AML-193 (cell line): Measurements from ENCODE around the gene COL4A1.
A peak's percentile ranks its signal among the peaks of the same experiment; 100 is the strongest.

Source experiments
- DNase-seq, 2 experiments: peaks; one replicate each; lab custom pipeline; 2025; lab: John Stamatoyannopoulos, UW

COL4A1 gene

DNA sequence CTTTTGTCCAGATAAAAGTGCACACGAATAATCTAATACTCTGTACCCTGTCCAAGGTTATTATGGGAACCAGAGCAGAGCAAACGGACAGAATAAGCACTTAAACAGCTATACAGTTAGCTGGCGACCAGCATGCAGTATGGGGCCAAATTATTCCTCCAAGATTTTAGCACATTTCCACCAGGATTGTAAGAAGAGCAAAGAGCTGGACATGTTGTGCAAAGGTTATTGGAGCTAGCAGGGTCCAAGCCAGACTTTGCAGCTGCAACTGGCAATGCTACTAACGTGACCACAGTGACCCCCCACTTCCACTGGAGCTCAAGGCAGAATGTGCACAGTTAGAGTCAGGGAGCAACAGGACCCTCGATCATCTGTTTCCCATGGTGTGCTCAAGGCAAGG, 89.9 kb downstream of the COL4A1 start:
- no peak for DNase-seq

DNA sequence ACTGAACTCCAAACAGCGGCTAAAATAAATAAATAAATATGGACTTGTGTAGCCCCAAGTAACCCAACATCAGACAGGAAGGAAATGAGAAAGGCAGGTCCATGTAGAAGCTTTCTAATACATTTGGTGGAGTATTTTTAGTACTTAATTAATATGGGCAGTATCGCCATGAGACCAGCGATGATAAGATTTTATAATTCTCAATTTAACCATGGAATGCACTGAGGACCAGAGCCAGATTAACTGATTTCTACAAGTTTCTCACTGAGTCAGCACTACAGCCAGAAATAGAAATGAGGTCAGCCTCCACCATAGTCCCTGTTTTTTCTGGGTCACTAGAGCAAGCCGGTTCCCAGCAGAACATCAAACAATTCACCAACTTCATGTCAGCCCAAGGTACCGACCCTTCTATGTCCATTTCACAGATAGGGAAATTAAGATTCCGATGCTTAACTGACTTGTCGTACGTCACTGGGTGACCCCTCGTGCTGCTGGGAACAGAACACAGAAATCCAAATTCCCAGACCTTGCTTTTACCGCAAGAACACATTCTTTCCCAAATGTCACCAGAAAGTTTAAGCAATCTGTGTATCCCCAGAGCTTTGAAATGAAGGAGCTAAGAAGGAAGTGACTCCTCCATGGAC, 90.4 kb downstream of the COL4A1 start:
- no peak for DNase-seq

DNA sequence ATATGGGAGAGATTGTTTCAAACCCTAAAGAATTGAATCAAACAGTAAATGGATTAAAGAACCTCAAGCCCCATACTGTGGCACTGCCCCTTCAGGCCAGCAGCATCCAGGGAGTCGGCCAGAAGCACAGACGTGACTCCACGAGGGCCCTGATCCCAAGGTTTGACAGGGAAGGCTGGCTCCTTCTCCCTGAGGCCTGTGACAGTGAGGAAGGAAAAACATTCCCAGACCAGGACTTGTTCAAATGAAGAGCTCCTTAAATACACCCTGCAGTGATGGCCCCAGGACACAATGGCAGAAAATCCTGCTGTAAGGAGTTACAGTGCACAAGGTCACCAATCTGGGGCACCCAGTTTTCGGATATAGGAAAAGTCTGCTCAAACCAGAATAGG, 91.0 kb downstream of the COL4A1 start:
- no peak for DNase-seq

DNA sequence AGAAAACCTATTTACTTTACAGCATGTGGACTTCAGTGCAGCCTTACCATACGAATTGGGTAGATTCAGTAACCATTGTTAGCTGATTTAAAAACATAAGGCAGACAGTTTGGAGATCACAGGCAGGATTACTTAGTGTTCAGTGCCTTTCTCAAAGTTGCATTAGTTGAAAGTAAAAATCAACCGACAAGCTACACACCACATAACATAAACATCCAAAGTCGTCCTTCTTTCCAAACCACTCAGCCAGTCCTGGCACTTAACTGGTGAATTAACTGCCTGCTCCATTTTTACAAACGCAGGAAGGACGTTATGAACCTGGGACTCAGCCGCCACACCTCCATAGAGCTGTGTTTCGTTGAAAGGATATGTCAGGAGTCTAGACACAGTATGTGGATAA, 91.4 kb downstream of the COL4A1 start:
- DNase-seq, result no peak

DNA sequence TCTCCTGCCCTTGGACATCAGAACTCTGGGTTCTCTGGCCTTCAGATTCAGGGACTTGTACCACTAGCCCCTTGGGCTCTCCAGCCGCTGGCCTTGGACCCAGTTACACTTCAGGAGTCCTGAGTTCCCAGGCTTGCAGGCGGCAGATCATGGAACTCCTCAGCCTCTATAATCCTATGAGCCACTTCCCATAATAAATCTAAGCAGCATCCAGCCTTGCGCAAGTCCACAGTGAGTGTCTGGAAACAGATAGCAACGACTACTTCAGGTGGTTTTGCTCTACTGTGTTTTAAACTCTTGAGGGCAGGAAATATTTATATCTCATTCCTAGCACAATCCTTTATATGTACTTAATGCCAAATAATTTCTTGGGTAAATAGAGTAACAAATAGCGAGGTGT, 92.3 kb downstream of the COL4A1 start:
- DNase-seq, result no peak

DNA sequence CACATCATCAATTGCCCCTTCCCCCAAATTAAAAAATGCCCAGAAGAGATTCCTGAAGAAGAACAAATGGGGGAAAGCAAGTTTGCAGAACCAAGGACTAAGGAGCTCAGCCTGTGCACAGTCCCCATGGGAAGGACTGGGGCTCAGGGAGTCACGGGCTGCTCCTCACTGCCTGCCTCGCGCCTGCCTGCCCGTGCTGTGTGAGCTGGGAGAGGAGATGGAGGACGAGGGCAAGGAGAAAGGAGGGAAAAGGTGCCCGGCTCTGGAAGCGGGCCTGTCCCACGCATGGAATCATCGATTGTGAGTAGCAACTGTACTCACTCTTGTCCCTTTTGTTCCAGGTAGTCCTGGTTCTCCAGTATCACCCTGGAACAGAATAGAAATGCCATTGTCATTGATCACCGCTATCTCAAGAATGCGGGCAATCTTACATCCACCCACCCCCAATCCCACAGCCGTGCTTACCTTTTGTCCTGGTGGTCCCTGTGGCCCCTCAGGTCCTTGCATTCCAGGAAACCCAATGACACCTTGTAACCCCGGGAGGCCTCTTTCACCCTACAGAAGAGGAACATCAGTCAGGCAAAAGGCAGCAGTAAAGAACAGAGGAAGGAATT, 93.4 kb downstream of the COL4A1 start:
- no peak for DNase-seq

DNA sequence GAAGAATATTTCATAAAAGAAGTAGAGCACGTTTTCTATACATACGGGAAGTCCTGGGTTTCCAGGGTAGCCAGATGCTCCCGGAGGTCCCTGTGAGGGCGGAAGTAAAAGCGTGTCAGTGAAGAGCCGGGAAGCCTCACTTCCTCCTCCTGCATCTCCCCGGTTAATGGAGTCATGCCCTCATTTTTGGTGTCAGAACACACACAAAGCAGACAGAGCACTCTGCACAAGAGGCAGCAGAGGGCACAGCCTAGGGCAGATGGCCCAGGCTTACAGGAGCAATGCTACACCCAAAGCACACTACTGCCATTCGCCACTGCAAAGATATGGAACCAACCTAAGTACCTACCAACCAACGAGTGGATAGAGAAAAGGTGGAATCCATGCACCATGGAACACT, 94.4 kb downstream of the COL4A1 start:
- DNase-seq, result no peak

DNA sequence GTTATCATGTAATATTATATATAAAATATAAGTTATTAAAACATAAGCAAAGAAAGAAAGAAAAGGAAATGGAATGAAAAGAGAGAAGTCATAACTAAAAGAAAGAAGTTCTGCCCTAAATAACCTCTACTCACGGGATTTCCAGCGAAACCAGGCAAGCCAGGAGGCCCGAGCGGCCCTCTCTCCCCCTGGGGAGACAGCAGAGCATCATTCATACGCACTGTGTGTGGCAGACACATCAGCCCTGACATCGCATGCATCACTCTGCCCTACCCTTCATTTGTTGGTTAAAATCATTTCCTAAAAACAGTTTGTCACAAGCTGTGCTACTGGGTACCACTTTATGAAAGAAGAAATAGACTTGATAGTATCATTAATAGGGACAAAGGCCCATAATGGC, 95.2 kb downstream of the COL4A1 start:
- DNase-seq, result no peak

DNA sequence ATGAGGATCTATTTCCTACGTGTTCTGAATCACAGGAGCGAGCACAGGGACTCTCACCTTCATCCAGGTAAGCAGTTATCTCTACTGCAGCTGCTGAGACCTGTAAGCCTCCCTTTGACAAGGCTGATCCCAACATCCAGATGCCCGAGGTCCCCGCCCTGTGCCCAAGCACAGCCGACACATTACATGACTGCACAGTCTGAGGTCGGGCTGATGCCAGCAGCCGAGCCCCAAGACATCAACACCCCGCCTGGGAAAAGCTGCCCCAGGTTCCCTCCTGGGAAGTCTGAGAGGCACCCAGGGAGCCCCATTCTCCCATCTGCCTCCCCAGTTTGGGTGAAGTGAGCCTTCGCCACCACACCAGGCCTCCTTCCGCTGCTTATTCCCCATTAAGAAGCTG, 95.9 kb downstream of the COL4A1 start:
- no peak for DNase-seq

DNA sequence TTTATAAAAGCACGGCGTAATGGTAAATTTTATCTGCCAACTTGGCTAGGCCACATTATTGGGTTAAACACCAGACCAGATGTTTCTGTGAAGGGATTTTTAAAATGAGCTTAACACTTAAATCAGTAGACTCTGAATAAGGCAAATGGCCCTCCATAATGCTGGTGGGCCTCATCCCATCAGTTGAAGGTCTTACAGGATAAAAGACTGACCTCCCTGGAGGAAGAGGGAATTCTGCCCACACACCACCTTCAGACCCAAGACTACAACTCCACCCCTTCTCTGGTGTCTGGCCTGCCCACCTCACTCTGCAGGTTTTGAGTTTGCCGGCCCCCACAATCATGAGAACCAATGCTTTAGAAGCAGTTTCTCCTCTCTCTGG, 96.4 kb downstream of the COL4A1 start:
- DNase-seq, result no peak

DNA sequence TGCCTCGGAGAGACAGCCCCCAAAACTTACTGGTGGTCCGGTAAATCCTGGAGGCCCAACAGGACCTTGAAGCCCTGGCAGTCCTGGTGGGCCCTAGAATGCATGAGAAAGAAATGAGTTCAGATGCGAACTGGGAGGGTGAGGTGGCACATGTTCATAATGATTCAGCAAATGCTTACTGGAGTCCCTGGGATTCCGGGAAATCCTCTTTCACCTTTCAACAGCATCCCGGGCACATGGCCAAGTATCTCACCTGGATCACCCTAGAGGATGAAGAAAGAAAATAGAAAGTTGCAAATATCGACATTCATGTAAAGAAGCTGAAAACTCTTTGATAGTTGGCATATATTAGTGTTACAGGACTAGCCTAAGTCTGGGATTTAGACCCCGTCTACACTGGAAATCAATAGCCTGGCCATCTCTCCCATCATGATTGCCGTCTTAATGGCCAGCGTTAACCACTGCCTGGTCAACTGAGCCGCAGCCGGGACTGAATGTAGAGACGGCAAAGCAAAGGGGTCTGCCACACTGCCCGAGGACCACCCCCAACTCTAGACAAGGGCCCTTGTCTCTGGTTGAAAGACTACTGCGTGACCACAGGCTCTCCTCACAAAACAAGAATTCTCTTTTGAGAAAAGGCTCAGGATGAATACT, 96.9 kb downstream of the COL4A1 start:
- no peak for DNase-seq

DNA sequence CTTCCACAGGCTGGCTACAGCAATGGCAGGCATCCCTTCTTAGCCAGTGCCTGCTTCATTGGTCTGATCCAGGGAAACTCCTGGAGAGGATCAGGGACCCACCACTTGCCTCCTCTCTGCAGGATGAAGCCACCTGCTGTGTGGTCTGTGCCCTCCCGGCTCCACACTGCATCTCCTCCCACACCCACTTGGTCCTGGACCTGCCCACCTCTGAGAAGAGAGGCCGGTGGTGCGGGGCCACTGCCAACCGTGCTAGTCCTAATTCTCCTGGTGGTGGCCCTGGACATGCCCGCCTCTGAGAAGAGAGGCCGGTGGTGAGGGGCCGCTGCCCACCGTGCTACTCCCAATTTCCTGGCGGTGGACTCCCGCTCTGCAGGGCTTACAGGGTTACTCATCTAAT, 98.8 kb downstream of the COL4A1 start:
- DNase-seq, result no peak

DNA sequence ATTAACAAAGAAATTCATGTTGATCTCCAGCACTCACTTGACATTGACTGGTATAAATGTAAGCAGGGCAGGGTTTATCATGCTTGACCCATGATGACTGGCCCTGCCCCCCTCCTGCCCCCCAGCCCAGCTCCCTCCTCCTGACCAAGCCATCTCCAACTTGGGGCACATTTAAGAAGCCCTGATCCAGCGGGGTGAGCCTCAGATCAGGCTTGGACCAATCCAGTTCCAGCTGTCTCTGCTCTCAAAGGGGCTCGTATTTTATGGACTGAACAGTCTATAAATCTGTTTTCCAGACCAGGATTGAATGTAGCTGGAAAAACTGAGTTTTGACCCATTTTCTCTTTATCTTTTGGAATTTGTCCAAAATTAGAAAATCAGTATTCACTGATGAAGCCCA, 100.0 kb downstream of the COL4A1 start:
- DNase-seq, result no peak

DNA sequence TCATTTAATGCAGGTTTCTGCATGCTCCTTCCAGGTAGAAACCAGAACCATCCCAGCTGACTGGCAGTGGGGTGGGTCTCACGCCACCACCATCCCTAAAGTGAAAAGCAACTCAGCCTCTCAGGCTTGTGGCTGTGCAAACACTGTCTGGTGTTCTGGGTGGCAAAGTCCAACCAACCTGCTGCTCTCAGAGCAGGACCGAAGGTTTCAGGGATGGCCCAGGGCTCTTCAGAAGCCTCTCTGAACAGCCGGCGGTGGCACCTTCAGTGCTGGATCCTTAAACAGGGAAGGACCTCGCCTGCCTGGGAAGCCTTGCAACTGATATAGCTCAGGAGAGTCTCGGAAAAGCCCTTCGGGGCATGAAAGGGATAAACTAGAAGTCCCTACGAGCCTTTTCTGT, 100.8 kb downstream of the COL4A1 start:
- no peak for DNase-seq

DNA sequence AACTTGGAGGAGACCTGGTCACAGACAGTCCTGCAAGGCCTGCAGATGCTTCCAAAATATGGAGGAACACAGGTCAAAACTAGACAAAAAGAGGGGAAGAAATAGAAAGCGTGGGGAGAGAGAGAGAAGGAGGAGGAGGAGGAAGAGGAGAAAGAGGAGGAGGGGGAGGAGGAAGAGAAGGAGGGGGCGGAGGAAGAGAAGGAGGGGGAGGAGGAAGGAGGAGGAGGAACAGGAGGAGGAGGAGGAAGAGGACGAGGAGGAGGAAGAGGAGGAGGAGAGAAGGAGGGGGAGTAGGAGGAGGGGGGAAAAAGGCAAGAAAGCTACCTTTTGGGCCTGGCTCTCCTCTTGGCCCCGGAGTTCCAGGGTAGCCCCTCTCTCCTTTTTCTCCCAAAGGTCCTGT, 105.8 kb downstream of the COL4A1 start:
- DNase-seq, result no peak

DNA sequence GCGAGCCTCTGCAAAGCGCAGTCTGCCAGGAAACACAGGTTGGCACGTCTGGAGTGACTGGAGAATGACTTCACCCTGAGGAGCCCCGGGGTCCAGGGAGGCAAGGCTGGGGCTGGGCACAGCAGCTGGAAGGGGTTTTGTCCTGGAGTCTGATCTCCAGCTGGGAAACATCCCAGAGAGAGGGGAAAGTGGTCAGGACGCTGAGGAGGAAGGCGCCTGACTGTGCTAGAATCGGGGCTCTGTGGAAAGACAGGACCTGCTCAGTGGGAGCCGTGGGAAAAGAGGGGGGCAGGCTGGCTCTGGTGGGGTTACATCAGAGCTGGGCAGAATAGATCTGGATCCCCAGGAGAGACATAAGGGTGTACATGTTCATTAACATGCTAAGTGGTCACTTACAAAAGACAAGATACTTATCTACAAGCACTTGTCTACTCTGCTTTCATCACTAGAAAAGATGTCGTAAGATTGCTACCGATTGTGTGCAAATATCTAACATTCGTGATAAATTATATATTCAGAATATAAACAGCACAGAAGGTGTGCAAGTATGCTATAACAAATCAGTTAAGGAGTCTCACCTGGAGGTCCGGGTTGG, 106.6 kb downstream of the COL4A1 start:
- DNase-seq, result peak in 1 of 2 experiments; percentile 33

DNA sequence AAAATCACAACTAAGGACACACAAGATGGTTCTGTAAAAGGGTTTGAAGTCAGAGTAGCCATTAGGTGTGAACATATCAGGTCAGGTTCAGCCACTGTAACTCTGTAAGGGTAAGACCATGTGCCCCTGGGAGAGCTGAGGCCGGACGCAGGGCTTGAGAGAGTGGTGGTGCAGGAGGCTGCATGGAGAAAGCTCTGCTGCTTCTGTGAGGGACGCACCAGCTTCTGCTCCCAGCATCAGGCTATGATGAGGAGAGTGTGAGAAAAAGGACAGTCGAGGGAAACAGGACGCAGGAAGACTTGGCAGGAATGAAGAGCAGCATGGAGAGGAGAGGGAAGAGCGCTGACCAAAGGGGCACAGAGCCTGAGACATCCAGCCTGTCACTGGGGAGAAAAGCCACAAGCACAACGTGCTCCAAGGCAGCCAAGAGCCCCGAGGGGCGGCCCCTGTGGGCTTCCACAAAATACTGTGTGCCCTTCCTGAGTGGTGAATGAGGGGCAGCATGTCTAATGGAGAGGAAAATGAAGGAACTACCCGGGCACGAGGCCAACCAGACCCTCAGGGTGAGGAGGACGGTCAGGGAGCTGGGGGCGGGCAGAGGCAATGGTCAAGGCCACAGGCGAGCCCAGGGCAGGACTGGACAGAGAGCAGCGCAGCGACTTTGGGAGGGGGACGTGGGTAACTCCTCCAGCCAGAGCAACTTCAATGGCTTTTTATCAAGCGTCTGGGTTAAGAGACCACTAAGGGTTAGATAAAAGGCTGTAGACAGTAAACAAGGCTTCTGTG, 107.7 kb downstream of the COL4A1 start:
- no peak for DNase-seq

DNA sequence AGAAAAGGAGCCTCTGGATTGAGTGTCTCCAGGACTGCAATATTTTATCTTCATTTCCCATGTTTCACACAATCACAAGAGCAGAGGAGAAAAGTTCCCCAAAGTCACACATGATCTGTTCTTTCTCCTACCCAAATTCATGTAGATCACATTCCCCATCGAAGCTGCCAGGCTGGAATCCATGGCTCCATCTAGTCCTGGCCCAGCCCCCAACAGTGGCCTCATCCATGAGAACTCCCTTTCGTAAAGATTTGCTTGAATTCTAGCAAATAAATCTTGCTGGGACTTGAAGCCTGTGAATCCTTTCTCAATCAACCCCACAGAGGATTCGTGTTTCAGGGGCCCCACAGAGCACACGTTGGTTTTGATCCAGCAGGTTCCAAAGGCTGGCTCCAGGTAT, 109.5 kb downstream of the COL4A1 start:
- no peak for DNase-seq

DNA sequence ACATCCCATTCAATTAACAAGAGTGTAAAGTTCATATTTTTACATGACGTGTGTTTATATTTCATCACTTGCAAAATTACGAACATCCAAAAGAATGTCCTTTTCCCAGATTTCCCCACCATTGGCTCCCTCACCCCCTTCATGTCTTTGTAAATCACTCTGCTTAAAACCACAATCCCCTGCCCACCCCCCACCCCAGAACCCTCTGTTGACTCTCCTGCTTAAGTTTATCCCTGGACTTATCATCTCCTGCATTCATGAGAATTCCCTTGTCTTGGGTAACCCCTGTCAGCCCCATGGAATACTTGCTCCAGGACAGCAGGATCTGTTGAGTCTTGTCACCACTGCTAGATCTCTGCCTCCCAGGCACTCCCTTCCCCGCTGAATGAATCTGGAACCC, 109.9 kb downstream of the COL4A1 start:
- DNase-seq, result no peak

DNA sequence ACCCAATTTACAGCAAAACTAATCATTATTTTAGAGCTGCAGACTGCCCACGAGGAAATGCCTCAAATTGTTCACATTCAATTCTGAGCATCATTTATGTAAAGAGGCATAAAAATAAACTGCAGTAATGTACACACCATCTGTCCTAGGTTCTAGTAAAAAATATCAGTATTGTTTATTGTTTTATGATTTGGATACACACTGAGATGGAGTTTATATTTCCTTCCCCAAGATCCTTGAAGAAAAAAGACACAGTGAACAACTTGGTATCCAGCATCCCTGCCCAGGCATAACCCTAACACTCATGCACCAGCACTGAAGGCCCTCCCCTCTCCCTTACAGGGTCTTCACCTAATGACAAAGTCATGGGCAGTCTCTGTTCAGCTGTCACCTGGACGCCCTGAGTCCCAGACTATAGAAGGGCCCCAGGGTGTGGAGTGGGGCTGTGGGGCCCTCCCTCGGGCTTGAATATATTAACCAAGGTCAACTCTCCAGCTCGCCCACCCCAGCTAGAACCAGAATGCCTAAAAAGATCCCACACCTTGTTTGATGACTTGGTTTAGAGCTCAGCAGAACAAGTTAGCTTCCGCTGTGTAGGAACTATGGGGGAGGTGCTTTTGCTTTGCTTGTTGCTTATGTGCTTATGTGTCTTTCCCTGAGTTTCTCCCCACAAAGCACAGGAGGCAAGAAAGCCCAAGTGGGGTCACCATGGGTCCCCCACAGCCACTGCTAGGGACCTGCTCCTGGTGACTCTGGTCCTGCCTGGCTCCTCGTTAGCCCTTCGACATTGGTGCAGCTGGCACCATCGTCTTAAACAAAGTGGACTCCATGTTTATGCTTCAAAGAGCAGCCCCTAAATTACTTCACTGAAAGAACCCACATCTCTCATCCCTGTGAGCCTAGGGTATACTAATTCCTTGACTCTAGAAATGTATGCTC, 111.1 kb downstream of the COL4A1 start:
- DNase-seq, result no peak

DNA sequence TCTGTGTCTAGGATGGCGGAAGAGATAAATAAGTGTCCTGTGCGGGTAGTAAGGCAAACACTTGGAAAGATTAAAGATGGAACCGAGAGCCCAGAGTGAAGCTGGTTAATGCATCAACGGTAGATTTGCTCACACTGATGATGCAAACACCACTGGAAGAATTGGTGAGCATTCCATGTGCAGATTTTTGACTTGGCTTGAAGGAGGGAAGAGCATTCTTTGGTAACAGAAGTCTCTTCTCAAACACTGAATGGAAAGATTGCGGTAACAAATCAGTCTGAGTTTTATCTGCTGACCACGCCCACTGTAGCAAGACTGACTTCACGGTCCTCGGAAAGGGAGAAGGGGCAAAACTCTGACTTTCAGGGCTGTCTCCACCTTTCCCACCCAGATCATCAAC, 112.5 kb downstream of the COL4A1 start:
- DNase-seq, result no peak

DNA sequence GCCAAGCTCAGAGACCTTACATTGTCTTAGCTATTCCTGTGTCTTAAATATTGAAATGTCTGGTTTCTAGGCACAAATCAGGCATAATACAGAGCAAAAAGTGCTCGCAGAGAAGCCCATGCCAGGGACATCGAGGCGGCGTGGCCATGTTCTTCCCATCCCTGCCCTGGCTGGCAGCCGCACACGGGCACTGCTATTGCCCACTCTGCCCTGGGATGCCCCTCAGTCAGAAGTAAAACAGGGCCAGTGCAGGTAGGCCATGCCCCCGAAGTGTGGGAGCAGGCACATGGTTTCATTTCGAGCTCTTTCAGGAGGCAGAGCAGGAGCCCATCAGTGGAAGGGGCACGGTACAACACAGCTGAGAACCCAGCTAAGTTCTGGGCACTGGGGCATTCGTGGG, 113.5 kb downstream of the COL4A1 start:
- DNase-seq, result no peak
